T-cell (primary cell): ENCODE results near the gene CBX5. TPM values are rescaled to one million over a fixed set of nuclear protein-coding genes. Genes with fewer than 3 reads are reported as not detected.

Source experiments
- ATAC-seq, 4 experiments: fragments of 200-7000 bp in 3 of 4; fragments of 150-1000 bp in 1 of 4; cut with Tn5 transposase; replicated peaks in 1 of 4; 1 replicate in 3 of 4; 2 replicates in 1 of 4; pipeline ENCODE4 v1.10.0; 2021; ENCODE audit warnings: moderate library complexity in 3 of 4, mild to moderate bottlenecking in 2 of 4, moderate number of reproducible peaks in 1 of 4
- CTCF ChIA-PET, 2 donors: fragments of 300-600 bp; sonication (Branson Sonifier 250); formaldehyde crosslinking; loops; one replicate each; lab custom pipeline; 2022; ENCODE audit warnings: antibody characterized with exemption in 2 of 2; lab: Charles Lee
- POLR2A ChIA-PET, 2 donors: fragments of 300-600 bp; sonication (Branson Sonifier 250); formaldehyde crosslinking; loops; one replicate each; lab custom pipeline; 2022; ENCODE audit warnings: antibody characterized with exemption in 2 of 2; lab: Charles Lee
- DNase-seq, 35 experiments: peaks; one replicate each; pipeline versions ENCODE4 v3.0.0 to v3.0.0-alpha.2; 2013 to 2023
- H3K27ac ChIP-seq: one replicate; pipeline ENCODE4 v1.5.1; 2013; ENCODE audit warnings: low read length
- H3K27me3 ChIP-seq, 2 experiments: replicated peaks in 1 of 2; 1 replicate in 1 of 2; 2 replicates in 1 of 2; pipeline versions ENCODE4 v1.6.1 to v1.7.0; 2013; ENCODE audit warnings: low read length in 1 of 2, mixed read lengths in 1 of 2; ENCODE audit not compliant: control insufficient read depth in 2 of 2, insufficient read depth in 2 of 2; ENCODE audit errors: extremely low read depth in 1 of 2
- H3K36me3 ChIP-seq, 2 donors: 1 replicate in 1 of 2; 2 replicates in 1 of 2; pipeline versions ENCODE4 v1.6.1 to v1.7.0; 2013; ENCODE audit warnings: low read length in 1 of 2; ENCODE audit not compliant: control insufficient read depth in 2 of 2, insufficient read depth in 1 of 2; ENCODE audit errors: extremely low read depth in 1 of 2
- H3K4me1 ChIP-seq, 2 experiments: 1 replicate in 1 of 2; 2 replicates in 1 of 2; pipeline versions ENCODE4 v1.6.1 to v1.7.0; 2013; ENCODE audit warnings: low read length in 2 of 2, mixed read lengths in 1 of 2; ENCODE audit not compliant: insufficient read depth in 2 of 2, control insufficient read depth in 1 of 2; ENCODE audit errors: extremely low read depth in 1 of 2
- H3K4me3 ChIP-seq, 2 donors: 1 replicate in 1 of 2; 2 replicates in 1 of 2; pipeline versions ENCODE4 v1.5.1 to v1.7.0; 2013; ENCODE audit warnings: mild to moderate bottlenecking in 2 of 2, low read length in 1 of 2, moderate library complexity in 1 of 2; ENCODE audit not compliant: control insufficient read depth in 1 of 2; ENCODE audit errors: extremely low read depth in 1 of 2
- H3K9me3 ChIP-seq: 2 replicates; pipeline ENCODE4 v1.7.0; 2013
- H3K27ac Mint-ChIP-seq, 2 donors: one replicate each; pipeline ENCODE4 v1.8.0; 2020 to 2021; ENCODE audit warnings: mild to moderate bottlenecking in 2 of 2, mixed read lengths in 2 of 2
- H3K27me3 Mint-ChIP-seq, 2 donors: one replicate each; pipeline ENCODE4 v1.8.0; 2021 to 2022; ENCODE audit warnings: mixed read lengths in 2 of 2
- H3K36me3 Mint-ChIP-seq: one replicate; pipeline ENCODE4 v1.8.0; 2021; ENCODE audit warnings: mixed read lengths
- H3K4me1 Mint-ChIP-seq, 3 donors: one replicate each; pipeline ENCODE4 v1.8.0; 2020 to 2022; ENCODE audit warnings: mixed read lengths in 3 of 3, mild to moderate bottlenecking in 1 of 3
- H3K4me3 Mint-ChIP-seq, 3 donors: one replicate each; pipeline ENCODE4 v1.8.0; 2020 to 2022; ENCODE audit warnings: mild to moderate bottlenecking in 3 of 3, mixed read lengths in 3 of 3, moderate library complexity in 3 of 3
- H3K9me3 Mint-ChIP-seq, 3 donors: one replicate each; pipeline ENCODE4 v1.8.0; 2020 to 2022; ENCODE audit warnings: mixed read lengths in 3 of 3
- WGBS: methylation state at CpG from one replicate; pipeline ENCODE4 v1.1.5; 2013; ENCODE audit warnings: missing lambda C conversion rate; ENCODE audit not compliant: insufficient coverage; 5-methylcytosine and 5-hydroxymethylcytosine counted together
- total RNA-seq, 35 experiments: library from RNA in 6 of 35; stranded (reverse) in 6 of 35; fragments of 120-200 nt in 1 of 35; gene quantifications; one replicate each; pipeline versions ENCODE4 v1.2.1 to v1.2.4 and lab custom pipeline; 2013 to 2026

CBX5 gene
- total RNA-seq, 5 donors from 2014 or later (not counting 1 experiment from before 2014, with no cell fraction given) = 43.8 to 54.5 (median 47.1) TPM

DNA sequence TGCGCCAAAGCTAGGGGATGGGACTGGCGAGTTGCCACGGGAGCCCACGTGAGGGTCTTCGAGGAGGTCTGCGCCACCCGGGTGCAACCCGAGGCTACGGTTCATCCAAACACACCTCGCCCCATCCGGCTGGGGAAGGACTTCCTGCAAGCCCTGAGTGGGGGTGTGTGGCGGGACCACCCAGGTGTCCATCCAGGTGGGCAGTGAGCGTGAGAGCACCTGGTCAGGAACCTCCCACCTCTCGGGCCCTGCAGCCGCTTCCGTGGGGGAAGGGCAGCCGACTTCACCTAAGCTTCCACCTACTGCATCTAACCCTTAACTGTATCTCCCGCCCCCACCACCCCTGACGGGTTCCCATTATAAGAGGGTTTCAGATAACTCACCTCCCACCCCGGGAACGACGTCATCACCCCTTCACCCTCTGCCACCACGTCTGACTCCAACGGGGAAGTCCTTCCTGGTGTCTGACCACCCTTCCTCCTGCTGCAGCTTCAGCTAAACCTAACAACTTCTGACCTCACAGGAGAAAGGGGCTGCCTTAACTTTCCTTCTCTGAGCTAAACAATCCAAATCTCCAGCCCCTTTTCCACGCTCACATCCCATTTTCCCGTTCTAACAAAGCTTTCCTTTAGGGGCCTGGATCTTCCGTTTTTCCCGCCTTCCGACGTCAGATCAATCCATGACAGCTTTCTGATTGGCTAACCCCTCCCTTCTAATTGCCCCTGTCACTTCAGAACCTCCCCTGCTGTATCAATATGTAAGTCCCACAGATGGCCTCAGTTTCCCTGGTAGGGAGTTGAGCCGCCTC lies 63.7 kb downstream of the CBX5 start:
- H3K36me3 Mint-ChIP-seq = no peaks in the 10 kb centered on the region
- ChIA-PET POLR2A (interaction anchor here in 1 of 2 donors (0.5 kb wide), 1 partner anchor 154 kb away, joined by 6 read pairs; no protein-coding TSS in a partner anchor), CTCF (interaction anchor here (0.6 to 3.3 kb wide), 17 partner anchors 9 to 292 kb away, joined by 3 to 14 read pairs (median 4); partner anchors contain the start of genes CBX5 (in 1 of the 2), HOXC5 (in 1 of the 2) and SMUG1 (in 1 of the 2))
- DNase-seq (peak in 30 of 35 experiments; percentile 12 to 59 (median 34)), ATAC-seq (no peak)
- Histone ChIP-seq H3K4me1 (peaks cover 25 to 39% of the 10 kb centered on the region in 2 experiments), H3K27me3 (peaks cover 0 to 22% of the 10 kb centered on the region in 2 experiments), H3K4me3 (peak overlapping the region; percentile 48 to 71), H3K36me3 (no peaks in the 10 kb centered on the region), H3K27ac (peak overlapping the region; percentile 51), H3K9me3 (no peaks in the 10 kb centered on the region)
- no peaks in the 10 kb centered on the region for H3K9me3 Mint-ChIP-seq
- 6% methylated on average over 22 of the region's 31 CpGs for WGBS
- H3K4me3 Mint-ChIP-seq = peak overlapping the region; percentile 73 to 87 (median 75)
- peak overlapping the region; percentile 73 to 80 for H3K27ac Mint-ChIP-seq
- H3K4me1 Mint-ChIP-seq = peaks cover 31 to 51% (median 42%) of the 10 kb centered on the region in 3 donors
- H3K27me3 Mint-ChIP-seq = peaks cover 6 to 13% of the 10 kb centered on the region in 2 donors

DNA sequence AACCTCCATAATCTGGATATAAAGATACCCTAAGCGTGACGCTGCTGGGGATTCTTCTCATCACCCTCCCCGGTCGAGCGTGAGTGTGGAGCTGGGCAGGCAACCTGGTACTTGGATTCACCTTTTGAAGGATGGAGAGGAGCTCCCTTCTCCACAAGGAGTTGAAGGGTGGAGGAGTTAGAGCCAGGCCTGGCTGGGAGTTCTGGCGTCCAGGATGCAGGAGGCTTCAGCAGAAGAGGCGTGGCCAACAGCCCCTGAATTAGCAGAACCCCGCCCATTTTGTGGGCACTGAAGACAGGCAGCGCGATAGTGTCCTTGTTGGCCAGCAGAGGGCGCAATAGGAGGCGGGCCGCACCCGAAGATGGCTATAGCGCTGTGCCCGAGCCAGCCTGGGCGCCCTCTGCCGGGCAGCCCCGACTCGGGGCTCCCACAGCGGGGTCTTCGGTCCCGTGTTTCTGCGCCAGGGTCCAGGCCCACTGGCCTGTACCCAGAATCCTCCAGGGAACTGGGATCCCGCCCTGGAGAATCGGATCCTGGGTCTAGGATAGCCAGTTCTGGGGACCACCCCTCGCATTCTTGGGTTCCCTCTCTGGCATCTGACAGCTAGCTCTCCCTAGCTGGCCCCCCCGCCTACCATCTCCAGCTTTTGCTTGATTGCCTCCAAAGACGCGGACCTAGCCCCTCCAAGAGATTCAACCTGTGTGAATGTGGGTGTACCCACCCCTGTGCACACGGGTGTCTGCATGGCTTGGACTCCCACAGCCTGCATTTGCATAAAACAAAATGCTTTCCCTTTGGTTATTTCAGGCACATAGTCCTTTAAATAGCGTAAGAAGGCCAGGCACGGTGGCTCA lies 65.1 kb downstream of the CBX5 start:
- peak; percentile 80 to 91 (median 84) for ATAC-seq
- Mint-ChIP-seq H3K4me3 (peak overlapping the region; percentile 64 to 87 (median 73)), H3K36me3 (no peaks in the 10 kb centered on the region), H3K4me1 (peaks cover 31 to 51% (median 42%) of the 10 kb centered on the region in 3 donors), H3K9me3 (no peaks in the 10 kb centered on the region), H3K27me3 (peaks cover 6 to 19% of the 10 kb centered on the region in 2 donors), H3K27ac (peak overlapping the region in 1 of 2 donors; percentile 46)
- peak; percentile 72 to 97 (median 87) for DNase-seq
- POLR2A ChIA-PET = interaction anchor here in 1 of 2 donors (0.6 kb wide), 1 partner anchor 189 kb away, joined by 3 read pairs; no protein-coding TSS in a partner anchor
- Histone ChIP-seq H3K36me3 (no peaks in the 10 kb centered on the region), H3K4me3 (peak overlapping the region; percentile 42), H3K4me1 (peaks cover 25 to 39% of the 10 kb centered on the region in 2 experiments), H3K27me3 (peaks cover 0 to 36% of the 10 kb centered on the region in 2 experiments), H3K27ac (no peak overlapping the region), H3K9me3 (no peaks in the 10 kb centered on the region)
- CTCF ChIA-PET = interaction anchor here (0.6 to 3.3 kb wide), 13 partner anchors 9 to 226 kb away, joined by 3 to 12 read pairs (median 3); partner anchors contain the start of genes COPZ1 (in 1 of the 2), HOXC5 (in 1 of the 2) and HOXC8 (in 1 of the 2)
- 7% methylated on average over 26 of the region's 33 CpGs for WGBS

DNA sequence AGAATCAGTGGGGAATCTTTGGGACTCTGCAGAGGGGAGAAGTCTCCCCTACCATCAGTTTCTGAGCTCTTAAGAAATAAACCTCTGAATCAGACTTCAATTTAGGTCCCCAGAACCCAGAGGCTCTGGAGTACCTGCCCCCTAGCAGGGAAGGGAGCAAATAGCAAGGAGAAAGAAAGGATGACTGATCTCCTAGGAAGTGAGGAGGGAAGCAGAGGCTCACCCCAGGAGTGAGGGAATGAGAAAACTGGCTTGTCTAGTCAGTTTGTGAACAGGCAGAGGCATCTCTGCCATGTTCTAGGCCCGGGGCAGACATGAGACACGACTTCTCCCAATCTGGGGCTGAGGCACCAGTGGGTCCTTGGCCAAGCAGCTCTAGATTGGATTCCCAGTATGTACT lies 66.8 kb downstream of the CBX5 start:
- Histone ChIP-seq H3K36me3 (no peaks in the 10 kb centered on the region), H3K27me3 (peaks cover 0 to 47% of the 10 kb centered on the region in 2 experiments), H3K4me1 (peaks cover 25 to 39% of the 10 kb centered on the region in 2 experiments), H3K4me3 (no peak overlapping the region), H3K9me3 (no peaks in the 10 kb centered on the region), H3K27ac (no peak overlapping the region)
- H3K27ac Mint-ChIP-seq = no peak overlapping the region
- 83% methylated on average over 2 of the region's 2 CpGs for WGBS
- H3K27me3 Mint-ChIP-seq = peaks cover 7 to 21% of the 10 kb centered on the region in 2 donors
- no peak overlapping the region for H3K4me3 Mint-ChIP-seq
- DNase-seq (no peak), ATAC-seq (no peak)
- ChIA-PET CTCF (interaction anchor here (0.5 to 1.8 kb wide), 4 partner anchors 152 to 225 kb away, joined by 3 to 4 read pairs (median 3); partner anchors contain the start of gene HOXC8 (in 1 of the 2)), POLR2A (interaction anchor here in 1 of 2 donors (0.6 kb wide), 1 partner anchor 281 kb away, joined by 10 read pairs; no protein-coding TSS in a partner anchor)
- no peaks in the 10 kb centered on the region for H3K36me3 Mint-ChIP-seq
- no peaks in the 10 kb centered on the region for H3K9me3 Mint-ChIP-seq
- H3K4me1 Mint-ChIP-seq = peaks cover 31 to 41% (median 35%) of the 10 kb centered on the region in 3 donors

DNA sequence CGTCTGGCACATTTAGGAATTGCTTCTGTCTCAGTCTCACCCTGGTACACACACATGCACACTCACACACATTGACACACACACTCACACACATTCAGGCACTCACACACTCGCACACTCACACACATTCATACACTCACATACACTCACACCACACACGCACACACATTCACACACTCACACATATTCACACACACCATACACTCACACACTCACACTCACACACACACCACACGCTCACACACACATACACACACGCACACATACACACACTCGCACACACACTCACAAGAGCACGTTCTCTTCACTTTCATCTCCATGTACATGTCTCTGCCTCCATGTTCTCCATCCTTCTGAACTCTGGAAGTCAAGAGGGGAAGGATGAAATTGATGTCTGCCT lies 68.0 kb downstream of the CBX5 start:
- no peak for ATAC-seq
- H3K4me3 ChIP-seq = no peak overlapping the region
- H3K9me3 ChIP-seq = no peaks in the 10 kb centered on the region
- Mint-ChIP-seq H3K4me1 (peaks cover 28 to 36% (median 36%) of the 10 kb centered on the region in 3 donors), H3K27me3 (peaks cover 12 to 24% of the 10 kb centered on the region in 2 donors), H3K27ac (no peak overlapping the region), H3K9me3 (no peaks in the 10 kb centered on the region), H3K4me3 (no peak overlapping the region), H3K36me3 (no peaks in the 10 kb centered on the region)
- H3K36me3 ChIP-seq = no peaks in the 10 kb centered on the region
- DNase-seq = no peak
- WGBS = 84% methylated on average over 4 of the region's 7 CpGs
- ChIA-PET POLR2A (no interaction called here), CTCF (interaction anchor here (0.6 to 1.0 kb wide), 3 partner anchors 11 to 205 kb away, joined by 3 to 4 read pairs (median 3); no protein-coding TSS in a partner anchor)
- peaks cover 17 to 35% of the 10 kb centered on the region in 2 experiments for H3K4me1 ChIP-seq
- no peak overlapping the region for H3K27ac ChIP-seq
- H3K27me3 ChIP-seq = peaks cover 1 to 45% of the 10 kb centered on the region in 2 experiments

DNA sequence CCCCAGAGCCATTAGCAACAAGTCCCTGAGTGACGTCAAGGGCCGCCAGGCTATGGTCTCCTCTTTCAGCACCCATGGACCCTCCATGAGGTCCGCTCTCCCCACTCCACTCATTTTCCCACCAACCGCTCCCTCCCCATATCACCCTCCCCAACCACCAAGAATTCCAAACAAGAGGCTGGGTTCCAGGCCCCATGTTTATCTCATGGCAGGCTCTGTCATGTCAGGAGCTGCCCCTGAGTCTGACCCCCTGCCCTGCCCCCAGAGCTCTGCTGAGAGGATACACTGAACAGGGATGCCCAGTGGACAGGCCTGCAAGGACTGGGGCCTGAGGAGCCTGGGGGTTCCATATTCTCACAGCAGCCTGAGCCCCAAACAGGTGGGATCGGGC lies 69.5 kb downstream of the CBX5 start:
- no peaks in the 10 kb centered on the region for H3K9me3 ChIP-seq
- Mint-ChIP-seq H3K27me3 (peaks cover 12 to 31% of the 10 kb centered on the region in 2 donors), H3K36me3 (no peaks in the 10 kb centered on the region), H3K4me3 (no peak overlapping the region), H3K9me3 (no peaks in the 10 kb centered on the region), H3K4me1 (peaks cover 12 to 21% (median 20%) of the 10 kb centered on the region in 3 donors), H3K27ac (no peak overlapping the region)
- H3K27me3 ChIP-seq = peaks cover 2 to 54% of the 10 kb centered on the region in 2 experiments
- 83% methylated on average over 4 of the region's 5 CpGs for WGBS
- H3K27ac ChIP-seq = no peak overlapping the region
- peaks cover 3 to 19% of the 10 kb centered on the region in 2 experiments for H3K4me1 ChIP-seq
- ChIA-PET CTCF (interaction anchor here in 1 of 2 donors (0.7 to 1.0 kb wide), 2 partner anchors 188 to 193 kb away, joined by 5 to 6 read pairs; no protein-coding TSS in a partner anchor), POLR2A (no interaction called here)
- H3K4me3 ChIP-seq = no peak overlapping the region
- no peaks in the 10 kb centered on the region for H3K36me3 ChIP-seq
- ATAC-seq (no peak), DNase-seq (no peak)
